ENCODE results near the gene DYSF.

GRCh38 chr2:71615767-71616730, 162.7 kb downstream of the DYSF start:
- TF ChIP-seq CTCF (IDR thresholded peaks at IDR 0.05) = no peak
- no peak for TF ChIP-seq POLR2A (IDR thresholded peaks at IDR 0.05)

All from esophagus squamous epithelium (tissue), 4 donors.